SK-N-SH (cell line): ENCODE measurements around the gene SEC24B. TPM values are rescaled to one million over a fixed set of nuclear protein-coding genes. Genes with fewer than 3 reads are reported as not detected.

Experiments
- CTCF ChIA-PET: fragments of 300-600, 350-600 bp; formaldehyde crosslinking; extraction: SDS; loops from one replicate; lab custom pipeline; 2021; lab: Yijun Ruan, JAX
- POLR2A ChIA-PET: fragments of 350-600 bp; sonication (Branson Sonifier 250); formaldehyde crosslinking; extraction: SDS; loops from one replicate; lab custom pipeline; 2020; ENCODE audit warnings: antibody characterized with exemption, inconsistent platforms; lab: Yijun Ruan, JAX
- DNase-seq: peaks from one replicate; pipeline ENCODE4 v3.0.0; 2012
- H2AFZ ChIP-seq: fragments of 200-600 bp; sonication (generic); 2 replicates; pipeline ENCODE4 v1.8.1; 2016; ENCODE audit warnings: antibody characterized with exemption, mild to moderate bottlenecking, low read depth
- H3F3A ChIP-seq: fragments of 200-600 bp; sonication (generic); replicated peaks from 2 replicates; pipeline ENCODE3; 2016; ENCODE audit warnings: antibody characterized with exemption, mild to moderate bottlenecking; ENCODE audit not compliant: insufficient read depth
- H3K27ac ChIP-seq, 2 experiments: fragments of 200-500 bp in 1 of 2; fragments of 200-600 bp in 1 of 2; sonication (Bioruptor generic) in 1 of 2; sonication (generic), shearing (Covaris generic) in 1 of 2; 2 replicates each; pipeline versions ENCODE4 v1.5.1 to v1.6.1; 2014 to 2016; ENCODE audit warnings: low read depth in 2 of 2, inconsistent platforms in 1 of 2, low read length in 1 of 2, mild to moderate bottlenecking in 1 of 2, mixed read lengths in 1 of 2
- H3K27me3 ChIP-seq: fragments of 200-600 bp; sonication (generic), shearing (Covaris generic); 2 replicates; pipeline ENCODE4 v1.6.1; 2016; ENCODE audit warnings: mixed run types; ENCODE audit not compliant: insufficient read depth
- H3K36me3 ChIP-seq, 2 experiments: fragments of 200-500 bp in 1 of 2; fragments of 200-600 bp in 1 of 2; sonication (Bioruptor generic) in 1 of 2; sonication (generic) in 1 of 2; replicated peaks in 1 of 2; 2 replicates each; pipeline versions ENCODE3 to v1.5.1; 2014 to 2016; ENCODE audit warnings: low read length in 1 of 2, mild to moderate bottlenecking in 1 of 2; ENCODE audit not compliant: insufficient read depth in 2 of 2, control insufficient read depth in 1 of 2
- H3K4me1 ChIP-seq, 2 experiments: fragments of 200-500 bp in 1 of 2; fragments of 200-600 bp in 1 of 2; sonication (Bioruptor generic) in 1 of 2; sonication (generic), shearing (Covaris generic) in 1 of 2; 2 replicates each; pipeline versions ENCODE4 v1.5.1 to v1.6.1; 2014 to 2016; ENCODE audit warnings: low read depth in 1 of 2, low read length in 1 of 2, mixed run types in 1 of 2; ENCODE audit not compliant: insufficient read depth in 2 of 2, control insufficient read depth in 1 of 2
- H3K4me2 ChIP-seq: fragments of 200-600 bp; sonication (generic), shearing (Covaris generic); 2 replicates; pipeline ENCODE4 v1.6.1; 2017; ENCODE audit warnings: mixed run types
- H3K4me3 ChIP-seq, 2 experiments: fragments of 200-500 bp in 1 of 2; fragments of 200-600 bp in 1 of 2; sonication (Bioruptor generic) in 1 of 2; sonication (generic), shearing (Covaris generic) in 1 of 2; 2 replicates each; pipeline versions ENCODE4 v1.5.1 to v1.8.1; 2014 to 2016; ENCODE audit warnings: low read depth in 2 of 2, inconsistent platforms in 1 of 2, low read length in 1 of 2, mild to moderate bottlenecking in 1 of 2, mixed read lengths in 1 of 2, moderate library complexity in 1 of 2
- H3K79me2 ChIP-seq: fragments of 200-600 bp; sonication (generic); 2 replicates; pipeline ENCODE4 v1.8.1; 2017; ENCODE audit warnings: mild to moderate bottlenecking; ENCODE audit not compliant: insufficient read depth
- H3K9ac ChIP-seq: fragments of 200-600 bp; sonication (generic); 2 replicates; pipeline ENCODE4 v1.6.1; 2017; ENCODE audit warnings: mixed run types
- H3K9me2 ChIP-seq: fragments of 200-600 bp; sonication (generic); 2 replicates; pipeline ENCODE4 v1.6.1; 2017; ENCODE audit warnings: mixed run types
- H3K9me3 ChIP-seq: fragments of 200-600 bp; sonication (generic); 2 replicates; pipeline ENCODE4 v1.6.1; 2017; ENCODE audit warnings: mixed run types, mild to moderate bottlenecking, moderate library complexity
- H4K20me1 ChIP-seq: fragments of 200-600 bp; sonication (generic); 2 replicates; pipeline ENCODE4 v1.6.1; 2017; ENCODE audit warnings: mild to moderate bottlenecking, mixed run types; ENCODE audit not compliant: insufficient read depth
- CHD2 ChIP-seq: fragments of 150-350 bp; IDR thresholded peaks from 2 replicates; pipeline ENCODE4 v1.6.1; 2018; ENCODE audit warnings: low read length; ENCODE audit not compliant: partially characterized antibody
- CTCF ChIP-seq: fragments of 200-600 bp; sonication (generic); IDR thresholded peaks from 2 replicates; pipeline ENCODE4 v1.6.1; 2017; ENCODE audit warnings: antibody characterized with exemption, mild to moderate bottlenecking, moderate library complexity
- EZH2phosphoT487 ChIP-seq: fragments of 200-600 bp; sonication (generic); IDR thresholded peaks from 2 replicates; pipeline ENCODE4 v1.6.1; 2017; ENCODE audit warnings: low read depth, mixed run types, mild to moderate bottlenecking, antibody characterized with exemption, moderate library complexity, borderline replicate concordance
- FOXJ3 ChIP-seq: sonication (generic); formaldehyde crosslinking; IDR thresholded peaks from 2 replicates; pipeline ENCODE4 v1.5.1; 2020; ENCODE audit warnings: mild to moderate bottlenecking, missing genetic modification reagents
- GABPA ChIP-seq: IDR thresholded peaks from 2 replicates; pipeline ENCODE4 v1.4.0; 2012; ENCODE audit warnings: low read depth, mild to moderate bottlenecking
- JUND ChIP-seq: IDR thresholded peaks from 2 replicates; pipeline ENCODE4 v1.4.0; 2012
- MAX ChIP-seq: IDR thresholded peaks from 2 replicates; pipeline ENCODE4 v1.4.0; 2012; ENCODE audit warnings: low read depth
- MEF2A ChIP-seq: IDR thresholded peaks from 2 replicates; pipeline ENCODE4 v1.4.0; 2012; ENCODE audit warnings: low read depth, borderline replicate concordance
- PBX3 ChIP-seq: IDR thresholded peaks from 2 replicates; pipeline ENCODE4; 2012
- POLR2AphosphoS5 ChIP-seq: IDR thresholded peaks from 2 replicates; pipeline ENCODE4 v1.6.1; 2012; ENCODE audit warnings: low read depth, low read length
- RCOR1 ChIP-seq: fragments of 150-350 bp; IDR thresholded peaks from 2 replicates; pipeline ENCODE4 v1.6.1; 2017; ENCODE audit warnings: antibody characterized with exemption, low read length
- SIN3A ChIP-seq: IDR thresholded peaks from 2 replicates; pipeline ENCODE4 v1.6.1; 2012; ENCODE audit warnings: low read depth, mild to moderate bottlenecking, low read length, moderate library complexity, borderline replicate concordance
- SMC3 ChIP-seq: IDR thresholded peaks from 2 replicates; pipeline ENCODE4 v1.6.1; 2012; ENCODE audit warnings: low read depth, low read length, improper control_type of control experiment
- USF2 ChIP-seq: fragments of 150-350 bp; IDR thresholded peaks from 2 replicates; pipeline ENCODE4 v1.6.1; 2017; ENCODE audit warnings: antibody characterized with exemption, low read length, low read depth, borderline replicate concordance
- YY1 ChIP-seq: IDR thresholded peaks from 2 replicates; pipeline ENCODE4 v1.4.0; 2012; ENCODE audit warnings: low read depth, mild to moderate bottlenecking
- ZBTB33 ChIP-seq: IDR thresholded peaks from 2 replicates; pipeline ENCODE4 v1.4.0; 2012; ENCODE audit warnings: low read depth, borderline replicate concordance
- WGBS: methylation state at CpG from one replicate; pipeline ENCODE4 v1.1.6; 2017; ENCODE audit warnings: low lambda C conversion rate; 5-methylcytosine and 5-hydroxymethylcytosine counted together
- polyA plus RNA-seq, 3 experiments: library from polyadenylated mRNA; depleted of rRNA; stranded (reverse); fragments of >200 nt; gene quantifications; 2 replicates each; pipeline ENCODE4 v1.2.3, GENCODE V29; 2012

Gene SEC24B
- polyA plus RNA-seq, 1 of the 3 experiments (the other 2 are of a cell fraction) = 23.0 TPM

GRCh38 chr4:109560687-109561461 is 127.3 kb downstream of the SEC24B start (continued):
- TF ChIP-seq EZH2phosphoT487 = no peak
- 0 out of 2 replicates have a peak, but pooled peaks have one; percentile 15 for TF ChIP-seq SIN3A
- no peak for TF ChIP-seq POLR2AphosphoS5
- peak; percentile 12; the same call in 1 of the 2 replicates for TF ChIP-seq JUND
- TF ChIP-seq MEF2A = no peak

- POLR2A ChIA-PET = no interaction called here
- no peak for DNase-seq
Observed at GRCh38 chr4:109562457-109563239, 129.0 kb downstream of the SEC24B start.

GRCh38 chr4:109571494-109571893 is 137.9 kb downstream of the SEC24B start:
- Histone ChIP-seq H3K9me2 (no peaks in the 10 kb centered on the region), H3K27ac (no peak overlapping the region), H3K4me2 (no peak overlapping the region), H3K36me3 (no peaks in the 10 kb centered on the region), H3K4me1 (no peaks in the 10 kb centered on the region; a peak in 1 of 4 replicates), H3K27me3 (no peaks in the 10 kb centered on the region), H3K9ac (no peak overlapping the region), H3K9me3 (no peaks in the 10 kb centered on the region), H3K4me3 (no peak overlapping the region), H3K79me2 (peaks cover 3% of the 10 kb centered on the region; the same call in 1 of the 2 replicates), H3F3A (no peaks in the 10 kb centered on the region), H2AFZ (no peak overlapping the region), H4K20me1 (no peaks in the 10 kb centered on the region)
- POLR2A ChIA-PET = no interaction called here
- CTCF ChIA-PET = no interaction called here
- DNase-seq = no peak
- 86% methylated on average over 3 of the region's 3 CpGs for WGBS
- TF ChIP-seq RCOR1 (no peak), YY1 (no peak), SIN3A (no peak), USF2 (no peak), SMC3 (no peak), MAX (no peak), ZBTB33 (no peak), CTCF (no peak), GABPA (no peak)

More at GRCh38 chr4:109562457-109563239, 129.0 kb downstream of the SEC24B start:
- WGBS = 95% methylated on average over 6 of the region's 6 CpGs
- Histone ChIP-seq H3K9me2 (no peaks in the 10 kb centered on the region), H3K27ac (no peak overlapping the region), H3K4me3 (no peak overlapping the region), H3K9me3 (no peaks in the 10 kb centered on the region), H3K4me2 (no peak overlapping the region), H3K9ac (no peak overlapping the region), H3K4me1 (peaks cover 7% of the 10 kb centered on the region in 2 experiments; a peak in 2 of 4 replicates), H2AFZ (no peak overlapping the region), H3F3A (peaks cover 14% of the 10 kb centered on the region), H3K79me2 (peaks cover 35% of the 10 kb centered on the region), H3K36me3 (no peaks in the 10 kb centered on the region), H4K20me1 (no peaks in the 10 kb centered on the region), H3K27me3 (no peaks in the 10 kb centered on the region)
- TF ChIP-seq RCOR1 = no peak
- no peak for TF ChIP-seq JUND
- no peak for TF ChIP-seq CHD2
- TF ChIP-seq FOXJ3 (CRISPR knock-in tag) = no peak
- TF ChIP-seq PBX3 = no peak
- TF ChIP-seq GABPA = no peak
- CTCF ChIA-PET = interaction anchor here (1.7 kb wide), 1 partner anchor 130 kb away, joined by 7 read pairs; the partner anchor contains the start of gene SEC24B
